HL-60/S4 (cell line): ENCODE measurements around the gene VPS45.

Source experiments
- in situ Hi-C: fragments of 300-500 bp; cut with MboI; formaldehyde crosslinking; loops from 2 replicates; pipeline ENCODE4 v1.14.3; 2022; ENCODE audit warnings: low sequenced_read_pairs

VPS45 gene

DNA sequence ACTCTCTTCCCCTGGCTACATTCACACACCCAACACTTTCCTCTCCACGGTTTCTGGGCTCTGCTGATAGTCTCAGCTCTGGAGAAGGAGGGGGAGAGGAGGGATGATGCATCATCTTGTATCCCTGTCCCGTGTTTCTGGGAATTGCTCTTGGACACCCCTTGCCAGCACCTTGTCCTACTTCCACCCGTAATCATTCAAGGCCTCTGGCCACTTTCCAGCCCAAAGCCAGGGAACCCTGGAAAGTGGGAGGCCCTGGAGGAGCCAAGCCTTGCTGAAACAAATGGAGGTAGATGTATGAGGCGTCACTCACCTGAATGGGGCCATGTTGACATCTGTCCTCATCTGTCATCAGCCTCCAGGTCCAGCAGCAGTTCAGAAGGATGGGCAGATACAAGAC, 86.6 kb downstream of the VPS45 start:
- in situ Hi-C loops: no loop called here

DNA sequence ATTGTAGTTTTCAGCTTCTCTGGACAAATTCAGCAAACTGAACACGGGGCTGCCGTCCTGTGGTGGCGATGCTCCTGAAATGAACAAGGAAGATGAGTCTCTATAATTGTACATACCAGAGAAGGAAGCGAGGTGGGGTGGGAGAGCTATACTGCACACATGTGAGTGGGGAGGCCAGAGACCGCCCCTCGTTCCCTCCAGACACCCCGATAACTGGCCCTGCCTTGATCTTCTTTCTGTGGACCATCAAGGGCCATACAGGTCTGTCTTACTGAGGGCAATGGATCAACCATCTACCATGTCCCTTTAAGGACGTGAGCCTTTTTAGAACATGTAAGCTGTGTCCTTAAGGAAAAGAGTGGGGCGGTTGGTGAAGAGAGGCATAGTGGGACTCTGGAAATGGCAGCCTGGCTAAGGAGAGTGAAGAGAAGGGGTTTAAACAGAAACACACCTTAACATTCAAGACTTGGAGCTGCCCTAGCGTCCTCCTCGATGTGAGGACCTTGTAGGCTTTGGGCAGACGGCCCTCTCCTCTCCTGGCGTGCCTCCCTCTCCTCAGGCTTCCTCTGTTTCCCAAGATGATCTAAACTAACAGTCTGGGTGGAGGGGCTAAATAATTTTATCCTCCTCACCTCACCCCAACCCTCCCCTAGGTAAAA, 88.0 kb downstream of the VPS45 start:
- in situ Hi-C loops: no loop called here

DNA sequence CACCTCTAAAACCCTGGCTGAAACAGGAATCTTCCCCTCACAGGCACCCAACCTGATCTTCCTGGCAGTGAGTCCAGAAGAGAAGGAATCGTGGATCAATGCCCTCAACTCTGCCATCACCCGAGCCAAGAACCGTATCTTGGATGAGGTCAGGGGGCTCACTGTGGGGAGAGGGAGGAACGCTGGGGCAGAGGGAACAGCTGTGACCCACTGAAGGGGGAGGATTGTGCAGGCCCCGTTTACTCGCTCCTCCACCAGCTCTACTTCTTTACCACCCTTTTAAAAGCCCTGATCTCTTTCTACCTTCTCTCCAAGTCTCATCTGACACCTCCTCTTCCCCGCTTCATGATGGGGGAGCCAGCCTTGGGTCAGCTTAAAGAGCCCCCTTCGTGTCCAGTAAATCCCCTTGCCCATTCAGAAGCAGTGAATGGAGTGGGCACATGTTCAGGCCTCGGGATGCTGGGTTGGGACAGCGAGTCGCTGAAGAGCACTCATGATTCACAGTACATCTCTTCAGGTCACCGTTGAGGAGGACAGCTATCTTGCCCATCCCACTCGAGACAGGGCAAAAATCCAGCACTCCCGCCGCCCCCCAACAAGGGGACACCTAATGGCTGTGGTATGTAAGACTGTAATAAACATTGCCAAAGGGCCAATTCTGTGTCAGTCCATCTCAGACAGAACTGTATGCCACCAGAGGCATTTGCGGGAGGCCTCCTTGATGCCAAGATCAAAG, 89.5 kb downstream of the VPS45 start:
- in situ Hi-C loops: no loop called here

DNA sequence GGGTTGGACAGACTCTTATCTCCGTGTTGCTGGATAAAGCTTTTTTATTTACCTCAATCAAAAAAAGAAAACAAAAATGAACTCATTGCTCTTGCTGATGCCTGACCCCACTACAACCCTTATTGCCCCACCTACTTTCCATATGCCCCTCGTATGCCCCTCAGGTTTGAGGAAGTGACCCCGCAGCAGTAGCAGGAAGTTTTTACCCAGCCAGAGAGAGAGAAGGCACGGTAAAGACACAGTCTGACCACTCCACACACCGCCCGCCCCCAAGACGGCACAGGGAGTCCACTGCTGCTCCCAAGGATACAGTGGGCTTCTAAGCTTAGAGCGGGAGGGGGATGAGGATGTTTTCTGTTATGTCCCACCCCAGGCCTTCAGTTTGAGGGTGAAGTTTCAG, 92.0 kb downstream of the VPS45 start:
- in situ Hi-C loops: no loop called here

DNA sequence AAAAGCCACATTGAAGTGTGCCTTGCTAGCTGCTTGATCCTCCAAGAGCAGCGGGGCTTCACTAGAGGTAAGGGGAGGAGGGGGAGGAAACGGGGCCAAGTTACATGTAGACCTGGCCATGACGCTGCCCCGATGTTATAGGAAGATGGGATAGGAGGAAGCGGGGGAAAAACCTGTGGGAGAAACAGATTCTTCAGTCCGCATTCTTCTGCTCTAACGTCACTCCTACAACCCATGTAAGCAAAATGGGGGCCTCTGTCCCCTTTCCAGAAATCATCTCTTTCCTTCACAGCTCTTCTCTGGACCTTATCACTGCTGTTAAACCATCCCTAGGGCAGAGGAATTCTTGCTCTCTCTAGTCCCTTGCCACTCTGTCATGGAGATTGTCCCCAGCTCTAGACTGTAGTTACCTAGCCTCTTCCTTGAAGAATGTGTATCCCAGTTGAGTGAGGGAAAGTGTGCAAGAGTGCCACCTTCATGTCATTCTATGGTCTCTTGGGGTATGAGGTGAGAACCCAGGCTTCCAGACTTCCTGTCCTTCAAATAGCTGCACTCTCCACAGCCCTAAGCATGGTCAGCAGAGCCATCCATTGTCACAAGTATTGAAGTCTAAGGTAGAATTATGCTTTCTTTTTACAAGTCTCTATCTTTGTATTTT, 93.5 kb downstream of the VPS45 start:
- in situ Hi-C loops: no loop called here

DNA sequence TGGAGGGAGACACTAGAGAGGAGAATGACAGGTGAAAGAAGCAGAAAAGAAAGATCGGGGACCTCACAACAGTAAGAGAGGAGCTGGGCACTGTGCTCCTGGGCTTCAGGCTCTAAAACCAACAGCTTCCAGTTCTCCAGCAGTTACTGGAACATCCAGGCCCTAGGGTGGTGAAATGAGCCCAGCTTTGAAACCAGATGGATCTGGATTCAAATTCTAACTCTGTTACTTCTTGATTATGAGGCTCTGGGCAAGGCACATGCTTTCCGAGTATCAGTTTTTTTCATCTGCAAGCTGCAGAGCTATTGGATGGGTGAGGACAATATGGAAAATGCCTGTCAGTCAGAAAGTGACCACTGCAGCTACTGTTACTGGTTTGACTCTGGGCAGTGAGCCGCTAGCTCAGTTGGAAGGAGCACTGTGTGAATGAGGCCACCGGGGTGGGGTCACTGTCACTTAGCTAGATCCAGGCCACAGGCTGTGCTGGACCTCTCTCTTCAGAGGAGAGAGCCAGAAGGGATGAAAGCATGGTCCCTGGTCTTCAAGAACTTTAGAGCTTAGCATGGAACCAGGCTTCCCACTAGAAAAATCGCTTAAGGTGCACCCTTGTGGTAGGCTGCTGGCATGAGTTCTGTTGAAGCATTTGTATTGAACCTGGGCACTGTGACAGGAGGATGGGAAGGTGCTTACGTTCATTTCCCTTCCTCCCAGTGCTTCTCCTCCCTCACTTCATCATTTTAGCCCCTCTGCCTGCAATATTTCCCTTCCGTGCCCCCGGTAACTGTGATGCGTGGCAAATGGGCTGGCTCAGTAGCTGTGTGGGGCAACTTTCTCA, 94.4 kb downstream of the VPS45 start:
- in situ Hi-C loops: no loop called here

DNA sequence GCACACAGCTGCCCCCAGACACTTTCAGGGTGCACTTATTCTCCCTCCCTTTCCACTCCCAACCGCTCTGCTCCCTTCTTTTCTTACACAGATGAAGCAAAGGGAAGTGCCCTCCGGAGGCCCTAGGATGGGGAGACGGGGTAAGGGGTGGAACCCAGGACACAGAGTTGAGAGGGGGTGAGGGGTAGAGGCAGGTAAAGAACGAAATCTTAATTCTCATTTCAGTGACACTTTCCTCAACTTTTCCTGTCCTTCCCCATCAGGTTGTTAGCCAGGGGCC, 94.9 kb downstream of the VPS45 start:
- in situ Hi-C loops: no loop called here

DNA sequence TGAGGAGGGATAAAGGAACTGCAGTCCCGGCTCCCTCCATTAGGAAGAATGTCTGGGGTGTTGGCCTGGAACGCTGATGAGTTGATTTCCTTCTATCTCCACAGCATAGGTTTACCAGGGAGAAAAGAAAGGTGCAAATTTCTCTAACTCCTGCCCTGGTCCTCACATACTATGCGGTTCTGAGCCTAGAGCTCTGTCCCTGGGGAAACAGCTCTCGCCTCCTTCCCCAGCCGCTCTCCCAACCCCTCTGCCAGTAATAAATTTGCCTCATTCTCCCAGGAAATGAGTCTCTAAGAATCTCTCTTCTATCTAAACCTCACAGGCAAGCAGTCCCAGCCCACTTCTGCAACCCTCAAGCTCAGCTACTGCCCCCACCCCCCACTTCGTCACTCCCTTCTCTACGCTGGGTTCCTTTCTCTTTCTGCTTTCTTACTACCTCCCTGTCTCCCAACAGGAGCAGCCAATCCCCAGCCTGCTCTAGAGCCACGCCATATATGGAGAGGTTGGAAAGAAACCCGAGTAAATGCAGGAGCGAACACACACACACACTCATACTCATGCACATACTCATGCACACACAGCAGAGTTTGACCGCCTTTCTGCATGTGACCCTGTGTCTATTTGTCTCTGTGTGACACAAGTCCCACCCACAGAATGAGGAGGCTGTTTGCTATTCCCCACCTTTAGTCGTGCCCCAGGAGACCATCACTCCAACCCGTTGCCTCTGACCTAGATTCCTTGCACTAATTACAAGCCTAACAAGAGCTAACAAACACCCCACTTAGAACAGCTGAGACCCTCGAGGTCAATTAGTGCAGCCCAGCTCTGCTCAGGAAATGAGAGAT, 95.5 kb downstream of the VPS45 start:
- in situ Hi-C loops: no loop called here

DNA sequence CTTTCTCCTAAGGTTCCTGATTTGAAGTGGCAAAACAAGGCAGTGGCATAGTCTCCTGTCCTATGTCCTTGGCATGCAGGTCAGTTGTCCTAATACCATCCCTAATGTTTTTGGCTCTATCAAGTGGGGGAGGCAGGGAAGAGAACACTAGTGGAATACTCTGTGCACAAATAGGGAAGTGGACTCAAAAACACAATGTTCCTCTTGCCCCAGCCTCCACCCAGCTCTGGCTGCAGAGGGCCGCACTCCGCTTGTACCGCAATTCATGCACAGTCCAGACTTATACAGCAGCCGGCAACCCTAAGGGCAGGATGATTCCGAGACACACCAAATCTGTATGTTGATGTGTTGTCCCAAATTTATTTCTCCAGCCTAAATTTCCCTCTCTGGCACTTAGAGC, 96.6 kb downstream of the VPS45 start:
- in situ Hi-C loops: no loop called here

DNA sequence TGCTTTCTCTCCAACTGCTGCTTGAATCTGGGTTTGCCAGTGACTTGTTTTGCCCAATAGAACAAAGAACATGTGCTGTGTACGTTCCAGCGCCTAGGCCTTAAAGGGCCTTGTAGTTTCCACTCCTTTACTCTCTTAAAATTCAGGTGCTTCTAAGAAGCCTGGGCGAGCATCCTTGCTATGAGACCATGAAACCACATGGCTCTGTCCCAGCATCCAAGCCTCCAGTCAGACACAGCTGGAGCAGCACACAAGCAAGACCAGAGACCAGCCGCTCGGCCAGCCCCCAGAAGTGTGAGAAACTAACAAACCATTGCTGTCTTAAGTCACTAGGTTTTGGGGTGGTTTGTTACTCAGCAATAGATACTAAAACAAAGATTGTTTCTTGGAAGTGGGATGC, 97.2 kb downstream of the VPS45 start:
- in situ Hi-C loops: loop anchor here (5.0 kb wide), 1 partner anchor 92 kb away; no protein-coding TSS in a partner anchor

DNA sequence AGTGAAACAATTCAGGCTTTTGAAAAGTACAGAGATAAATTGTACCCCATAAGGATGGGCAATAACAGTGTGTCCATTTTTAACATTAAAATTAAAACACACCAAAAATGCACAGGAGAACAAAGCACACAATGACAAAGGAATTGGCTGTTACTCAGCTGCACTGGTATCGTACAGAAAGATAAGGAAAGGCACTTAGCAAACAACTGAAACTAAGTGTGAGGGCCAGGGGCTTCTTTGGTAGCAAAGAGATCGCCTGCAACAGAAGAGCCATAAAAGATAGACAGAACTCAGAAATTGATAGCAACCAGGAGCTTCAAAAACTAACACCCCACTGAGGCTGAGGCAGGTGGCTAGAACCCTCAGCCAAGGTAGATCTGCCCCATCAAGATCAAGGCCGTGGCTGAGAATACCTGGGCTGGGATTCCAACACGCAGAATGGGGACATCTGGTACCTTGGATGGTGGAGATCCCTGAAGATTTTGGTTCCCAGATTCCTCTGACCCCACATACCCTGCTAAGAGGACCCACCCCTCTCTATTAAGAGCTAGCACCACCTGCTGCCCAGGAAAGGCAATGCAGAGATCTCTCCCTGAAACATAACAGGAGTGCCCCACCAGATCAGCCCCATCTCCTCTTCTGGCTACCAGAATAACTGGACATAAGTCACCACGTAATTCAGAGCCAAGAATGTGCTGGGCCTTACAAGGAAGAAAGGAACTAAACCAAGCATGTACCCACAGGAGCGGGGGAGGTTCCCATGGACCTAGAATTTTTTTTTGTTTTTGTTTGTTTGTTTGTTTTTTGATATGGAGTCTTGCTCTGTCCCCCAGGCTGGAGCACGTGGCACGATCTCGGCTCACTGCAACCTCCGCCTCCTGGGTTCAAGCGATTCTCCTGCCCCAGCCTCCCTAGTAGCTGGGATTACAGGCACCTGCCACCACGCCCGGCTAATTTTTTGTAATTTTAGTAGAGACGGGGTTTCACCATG, 98.3 kb downstream of the VPS45 start:
- in situ Hi-C loops: loop anchor here (5.0 kb wide), 1 partner anchor 94 kb away; no protein-coding TSS in a partner anchor

DNA sequence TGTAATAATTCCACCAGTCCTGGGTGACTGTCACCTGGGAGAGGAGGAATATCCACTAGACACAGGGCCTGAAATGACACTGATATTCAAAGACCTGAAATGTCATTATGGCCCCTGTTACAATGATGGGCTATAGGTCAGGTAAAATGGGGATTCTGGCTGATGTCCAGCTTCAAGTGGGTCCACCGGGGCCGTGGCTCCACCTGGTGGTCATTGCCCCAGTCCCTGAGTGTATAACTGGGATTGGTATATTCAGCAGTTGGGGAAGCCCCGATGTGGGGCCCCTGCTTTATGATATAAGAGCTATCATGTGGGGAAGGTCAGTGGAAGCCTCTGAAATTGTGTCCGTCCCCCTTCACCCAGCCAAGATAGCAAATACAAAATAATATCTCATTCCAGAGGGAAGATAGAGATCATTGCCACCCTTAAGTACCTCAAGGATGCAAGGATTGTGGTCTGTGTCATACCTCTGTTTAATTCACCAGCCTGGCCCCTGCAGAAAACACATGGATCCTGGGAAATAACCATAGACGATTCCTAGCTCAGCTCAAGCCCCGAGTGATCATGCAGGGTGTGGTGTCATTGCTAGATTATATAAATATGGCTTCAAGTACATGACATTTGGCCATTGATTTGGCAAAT, 101.5 kb downstream of the VPS45 start:
- in situ Hi-C loops: loop anchor here (5.0 kb wide), 1 partner anchor 97 kb away; no protein-coding TSS in a partner anchor

DNA sequence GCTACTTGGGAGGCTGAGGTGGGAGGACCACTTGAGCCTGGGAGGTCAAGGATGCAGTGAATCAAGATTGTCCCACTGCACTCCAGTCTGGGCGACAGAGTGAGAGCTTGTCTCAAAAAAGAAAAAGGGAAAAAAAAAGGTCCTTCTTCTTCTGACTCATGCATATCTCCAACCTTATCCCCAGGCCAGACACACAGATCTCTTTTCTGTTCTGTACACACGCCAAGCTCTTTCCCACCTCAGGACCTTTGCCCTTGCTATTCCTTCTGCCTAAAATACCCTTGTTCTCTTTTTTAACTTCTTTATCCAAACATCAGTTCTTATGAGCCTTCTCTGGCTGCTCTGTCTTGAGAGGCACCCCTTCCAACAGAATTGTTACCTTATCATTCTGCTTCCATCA, 104.2 kb downstream of the VPS45 start:
- in situ Hi-C loops: no loop called here

DNA sequence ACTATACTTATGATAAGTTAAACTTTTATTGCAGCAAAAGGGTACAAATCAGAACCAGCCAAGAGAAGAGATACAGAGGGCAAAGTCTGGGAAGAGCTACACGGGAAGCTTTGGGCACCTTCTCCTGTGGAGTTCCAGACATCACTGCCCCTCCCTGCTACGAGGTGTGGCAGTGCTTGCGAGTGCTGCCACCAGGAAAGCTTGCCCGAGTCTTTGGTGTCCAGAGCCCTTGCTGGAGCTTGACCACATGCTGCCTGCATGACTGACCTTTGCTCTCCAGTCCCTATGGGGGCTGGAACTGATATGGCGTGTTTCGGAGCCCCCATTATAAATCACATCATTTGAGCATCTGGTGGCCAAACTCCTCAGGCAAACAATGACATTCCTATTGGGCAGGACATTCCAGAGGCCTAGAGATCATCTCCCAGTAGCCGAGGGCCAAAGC, 105.6 kb downstream of the VPS45 start:
- in situ Hi-C loops: no loop called here

DNA sequence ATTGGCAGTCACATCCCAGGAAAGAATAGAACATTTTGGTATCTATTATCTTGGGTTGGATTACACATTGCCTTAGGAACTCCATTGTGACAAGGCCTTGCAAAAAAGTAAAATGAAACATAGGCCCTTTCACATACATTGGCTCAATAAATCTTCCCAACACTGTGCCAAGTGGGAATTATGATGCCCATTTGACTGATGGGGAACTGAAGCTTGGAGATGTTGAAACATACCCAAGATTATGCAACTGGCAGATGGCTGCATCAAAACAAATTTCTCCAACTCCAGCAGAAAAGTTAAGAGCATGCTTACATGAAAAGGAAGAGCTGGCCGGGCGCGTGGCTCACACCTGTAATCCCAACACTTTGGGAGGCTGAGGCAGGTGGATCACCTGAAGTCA, 109.0 kb downstream of the VPS45 start:
- in situ Hi-C loops: loop anchor here (25.0 kb wide), 1 partner anchor 239 kb away; the partner anchor contains the start of genes MTMR11 and SF3B4

DNA sequence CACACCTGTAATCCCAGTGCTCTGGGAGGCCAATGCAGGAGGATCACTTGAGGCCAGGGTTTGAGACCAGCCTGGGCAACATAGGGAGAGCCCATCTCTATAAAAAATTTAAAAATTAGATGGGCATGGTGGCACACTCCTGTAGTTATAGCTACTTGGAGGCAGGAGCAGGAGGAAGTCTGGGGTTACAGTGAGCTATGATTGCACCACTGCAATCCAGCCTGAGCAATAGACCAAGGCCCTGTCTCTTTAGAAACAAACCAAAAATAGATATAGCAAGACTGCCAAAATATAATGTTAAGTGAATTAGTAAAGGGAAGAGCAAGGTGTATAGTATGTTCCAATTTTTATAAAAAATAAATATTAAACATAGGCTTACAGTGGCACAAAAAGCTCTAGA, 111.0 kb downstream of the VPS45 start:
- in situ Hi-C loops: loop anchor here (25.0 kb wide), 1 partner anchor 241 kb away; the partner anchor contains the start of genes MTMR11 and SF3B4

DNA sequence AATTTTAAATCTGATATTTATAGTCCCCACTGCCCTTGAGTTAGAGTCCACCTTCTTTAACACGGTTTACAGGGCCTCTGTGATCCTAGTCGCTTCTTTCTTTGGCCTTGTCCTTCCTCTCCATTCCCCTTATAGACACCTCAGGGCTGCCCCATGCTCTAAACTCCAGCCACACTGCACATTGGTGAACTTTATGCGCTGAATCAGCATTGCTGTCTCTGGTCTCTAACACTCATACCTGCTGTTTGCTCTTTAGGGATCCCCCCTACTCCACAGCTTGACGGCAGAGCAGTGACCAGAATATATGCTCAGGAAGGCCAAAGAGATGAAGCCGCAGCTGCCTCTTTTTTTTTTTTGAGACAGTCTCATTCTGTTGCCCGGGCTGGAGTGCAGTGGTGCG, 112.3 kb downstream of the VPS45 start:
- in situ Hi-C loops: loop anchor here (25.0 kb wide), 1 partner anchor 243 kb away; the partner anchor contains the start of genes MTMR11 and SF3B4

DNA sequence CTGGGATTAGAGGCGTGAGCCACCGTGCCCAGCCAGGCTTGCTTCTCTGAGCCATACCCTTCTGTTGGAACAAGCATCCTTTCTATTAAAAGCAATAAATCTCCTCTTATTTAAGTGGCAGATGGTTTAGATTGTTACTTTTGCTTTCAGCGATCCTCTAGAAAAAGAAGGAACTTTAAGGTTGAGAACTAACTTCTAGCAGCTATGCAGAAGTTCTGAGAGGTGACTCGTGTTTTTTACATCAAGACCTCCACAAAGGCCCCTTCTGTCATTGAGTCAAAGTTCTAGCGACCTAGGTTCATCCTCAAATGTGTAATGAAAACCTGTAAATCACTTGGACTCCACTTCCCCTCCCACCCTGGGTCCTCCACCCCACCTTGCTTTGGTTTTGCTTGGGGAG, 112.9 kb downstream of the VPS45 start:
- in situ Hi-C loops: loop anchor here (25.0 kb wide), 1 partner anchor 243 kb away; the partner anchor contains the start of genes MTMR11 and SF3B4
